K562 (cell line): ENCODE results near the gene RNF121. TPM values are rescaled to one million over a fixed set of nuclear protein-coding genes. Genes with fewer than 3 reads are reported as not detected.

Source experiments
- ATF3 ChIP-seq, 2 experiments: fragments of 450-650 bp in 1 of 2; sonication (generic) in 1 of 2; formaldehyde crosslinking in 1 of 2; IDR thresholded peaks in 1 of 2; conservative IDR thresholded peaks in 1 of 2; 2 replicates each; pipeline versions ENCODE4 v1.6.1 to v1.8.1; 2016 to 2023; ENCODE audit warnings: mild to moderate bottlenecking in 2 of 2, moderate library complexity in 2 of 2, inconsistent platforms in 1 of 2, missing genetic modification reagents in 1 of 2
- CBFA2T2 ChIP-seq: fragments of 450-650 bp; conservative IDR thresholded peaks from 2 replicates; pipeline ENCODE4 v1.6.1; 2017; ENCODE audit warnings: mild to moderate bottlenecking
- CBFA2T3 ChIP-seq: fragments of 450-650 bp; IDR thresholded peaks from 2 replicates; pipeline ENCODE4 v1.6.1; 2017
- ETV1 ChIP-seq: fragments of 450-650 bp; conservative IDR thresholded peaks from 2 replicates; pipeline ENCODE4 v1.6.1; 2016; ENCODE audit warnings: missing genetic modification characterization, control low read depth, low read depth, missing compliant biosample characterization
- FOSL1 ChIP-seq: fragments of 200-800 bp; sonication (Bioruptor generic); conservative IDR thresholded peaks from 2 replicates; pipeline ENCODE4 v1.6.1; 2016; ENCODE audit warnings: missing genetic modification characterization, missing compliant biosample characterization
- FOXO4 ChIP-seq: fragments of 450-650 bp; formaldehyde crosslinking; IDR thresholded peaks from 2 replicates; pipeline ENCODE4 v1.4.0; 2020; ENCODE audit warnings: mild to moderate bottlenecking, moderate library complexity
- HDAC1 ChIP-seq, 2 experiments: fragments of 450-650 bp; IDR thresholded peaks; 2 replicates each; pipeline ENCODE4 v1.6.1; 2016 to 2017; ENCODE audit warnings: inconsistent platforms in 1 of 2, mild to moderate bottlenecking in 1 of 2, moderate library complexity in 1 of 2
- HEY1 ChIP-seq: fragments of 250-450 bp; sonication (Bioruptor Pico); IDR thresholded peaks from 2 replicates; pipeline ENCODE4 v1.5.0; 2020; ENCODE audit warnings: mild to moderate bottlenecking, moderate library complexity, borderline replicate concordance
- HMBOX1 ChIP-seq: sonication (generic); IDR thresholded peaks from 2 replicates; pipeline ENCODE4 v1.6.1; 2016
- MLLT1 ChIP-seq, 2 experiments: fragments of 450-650 bp; IDR thresholded peaks; 2 replicates each; pipeline ENCODE4 v1.6.1; 2016
- MNT ChIP-seq, 2 experiments: fragments of 450-650 bp; conservative IDR thresholded peaks; 2 replicates each; pipeline ENCODE4 v1.6.1; 2017; ENCODE audit warnings: mild to moderate bottlenecking in 2 of 2, moderate library complexity in 2 of 2
- MYC ChIP-seq, 2 experiments: fragments of 250-450 bp in 1 of 2; sonication (Bioruptor Pico) in 1 of 2; IDR thresholded peaks; 2 replicates each; pipeline versions ENCODE4 v1.5.1 to v1.6.1; 2012 to 2021; ENCODE audit warnings: low read depth in 2 of 2, borderline replicate concordance in 1 of 2, improper control_type of control experiment in 1 of 2, low read length in 1 of 2, mild to moderate bottlenecking in 1 of 2, moderate library complexity in 1 of 2
- NEUROD1 ChIP-seq: fragments of 150-350 bp; IDR thresholded peaks from 2 replicates; pipeline ENCODE4 v1.6.1; 2014; ENCODE audit warnings: borderline replicate concordance, low read length, low read depth; ENCODE audit not compliant: partially characterized antibody
- NFE2 ChIP-seq: IDR thresholded peaks from 2 replicates; pipeline ENCODE4 v1.6.1; 2014; ENCODE audit warnings: antibody characterized with exemption, low read depth
- SMC3 ChIP-seq: conservative IDR thresholded peaks from 2 replicates; pipeline ENCODE4 v1.6.1; 2011; ENCODE audit warnings: low read depth, low read length, improper control_type of control experiment; ENCODE audit not compliant: insufficient read depth
- SOX6 ChIP-seq: fragments of 450-650 bp; IDR thresholded peaks from 2 replicates; pipeline ENCODE4 v1.6.1; 2014; ENCODE audit warnings: mild to moderate bottlenecking
- STAT5A ChIP-seq: IDR thresholded peaks from 2 replicates; pipeline ENCODE4 v1.6.1; 2012; ENCODE audit warnings: low read length, inconsistent platforms, borderline replicate concordance
- TBP ChIP-seq: optimal IDR thresholded peaks from 2 replicates; pipeline ENCODE3; 2011; ENCODE audit warnings: low read depth, low read length, improper control_type of control experiment
- ZNF143 ChIP-seq: sonication (generic); formaldehyde crosslinking; IDR thresholded peaks from 2 replicates; pipeline ENCODE4 v1.9.0; 2022; ENCODE audit warnings: mild to moderate bottlenecking, missing genetic modification reagents
- ZNF175 ChIP-seq: fragments of 200-800 bp; sonication (Bioruptor generic); IDR thresholded peaks from 2 replicates; pipeline ENCODE4 v1.6.1; 2016; ENCODE audit warnings: low read depth, mild to moderate bottlenecking, missing genetic modification characterization, missing compliant biosample characterization
- ZNF644 ChIP-seq: fragments of 200-800 bp; sonication (Bioruptor generic); IDR thresholded peaks from 2 replicates; pipeline ENCODE4 v1.6.1; 2016; ENCODE audit warnings: low read depth, missing genetic modification characterization, missing compliant biosample characterization
- polyA plus RNA-seq, 8 experiments: library from polyadenylated mRNA; depleted of rRNA in 4 of 8; stranded (reverse) in 5 of 8; unstranded in 3 of 8; fragments of >200 nt; fragmentation: Nextera tagmentation in 2 of 8; fragmentation: Illumina TruSeq in 1 of 8; extraction: Ambion mirVana in 2 of 8; extraction: Trizol in 1 of 8; gene quantifications; 2 replicates each; pipeline versions ENCODE4 v1.2.1 to v1.2.3, GENCODE V29; 2011 to 2014; ENCODE audit warnings: inconsistent platforms in 1 of 8, missing spikeins in 1 of 8
- total RNA-seq, 7 experiments: library from RNA; depleted of rRNA in 6 of 7; stranded (reverse); fragments of >200 nt in 6 of 7; fragmentation: Illumina TruSeq in 2 of 7; extraction: Trizol in 2 of 7; gene quantifications; 2 replicates each; pipeline versions ENCODE4 v1.2.1 to v1.2.3, GENCODE V29; 2011 to 2021; ENCODE audit warnings: low replicate concordance in 1 of 7

RNF121 gene
- total and polyA plus RNA-seq, 9 of the 15 experiments (the other 6 are each of a cell fraction or from before 2014, with no cell fraction given): 8.0 to 63.4 (median 20.5) TPM

- peak in 1 of 2 experiments; percentile 36; a peak in 1 of 4 replicates for TF ChIP-seq MNT (conservative IDR thresholded peaks at IDR 0.05)
- TF ChIP-seq CBFA2T2: peak; percentile 97
- TF ChIP-seq ZNF143 (CRISPR knock-in tag): no peak
- TF ChIP-seq HEY1: no peak
- TF ChIP-seq HDAC1 (IDR thresholded peaks at IDR 0.05): peak in 1 of 2 experiments; percentile 70; a peak in 2 of 4 replicates
- TF ChIP-seq NEUROD1: peak; percentile 71
- TF ChIP-seq ZNF175 (CRISPR knock-in tag): peak; percentile 69; the same call in 1 of the 2 replicates
- TF ChIP-seq MLLT1 (IDR thresholded peaks at IDR 0.05): no peak
- TF ChIP-seq ETV1 (tag): 0 out of 2 replicates have a peak, but pooled peaks have one; percentile 12
- TF ChIP-seq SOX6: peak; percentile 89
- TF ChIP-seq TBP: peak; percentile 27
- TF ChIP-seq ATF3 (IDR thresholded peaks at IDR 0.05): peak; percentile 43
- TF ChIP-seq ATF3 (CRISPR knock-in tag; conservative IDR thresholded peaks at IDR 0.05): no peak
- peak; percentile 90 for TF ChIP-seq STAT5A
- no peak for TF ChIP-seq ZNF644 (tag)
- TF ChIP-seq SMC3: no peak
- TF ChIP-seq HMBOX1: peak; percentile 98
- peak; percentile 70; the same call in 1 of the 2 replicates for TF ChIP-seq FOXO4 (CRISPR knock-in tag)
- peak; percentile 80 for TF ChIP-seq FOSL1
- TF ChIP-seq CBFA2T3: peak; percentile 98
- peak; percentile 43; the same call in 1 of the 2 replicates for TF ChIP-seq MYC (IDR thresholded peaks at IDR 0.05; ENCODE audit: low read depth, low read length)
- TF ChIP-seq MYC (CRISPR knock-in tag; IDR thresholded peaks at IDR 0.05; ENCODE audit: borderline replicate concordance, low read depth): no peak
- 0 out of 2 replicates have a peak, but pooled peaks have one; percentile 13 for TF ChIP-seq NFE2
Measured at GRCh38 chr11:71995726-71996291, 67.0 kb downstream of the RNF121 start (continued).
